NCI-H146 treated with DMSO at 0.1 percent for 48 hours (cell line): Measurements from ENCODE around the gene FHL2.
"Not testable (repeated sequence)": the region's sequence is repeated elsewhere in the genome, so short reads cannot be mapped to it uniquely, and the experiment has no call there.

Source experiments
- DNase-seq: peaks from one replicate; lab custom pipeline; 2025; ENCODE audit not compliant: unreplicated experiment; lab: John Stamatoyannopoulos, UW

The FHL2 gene

DNA sequence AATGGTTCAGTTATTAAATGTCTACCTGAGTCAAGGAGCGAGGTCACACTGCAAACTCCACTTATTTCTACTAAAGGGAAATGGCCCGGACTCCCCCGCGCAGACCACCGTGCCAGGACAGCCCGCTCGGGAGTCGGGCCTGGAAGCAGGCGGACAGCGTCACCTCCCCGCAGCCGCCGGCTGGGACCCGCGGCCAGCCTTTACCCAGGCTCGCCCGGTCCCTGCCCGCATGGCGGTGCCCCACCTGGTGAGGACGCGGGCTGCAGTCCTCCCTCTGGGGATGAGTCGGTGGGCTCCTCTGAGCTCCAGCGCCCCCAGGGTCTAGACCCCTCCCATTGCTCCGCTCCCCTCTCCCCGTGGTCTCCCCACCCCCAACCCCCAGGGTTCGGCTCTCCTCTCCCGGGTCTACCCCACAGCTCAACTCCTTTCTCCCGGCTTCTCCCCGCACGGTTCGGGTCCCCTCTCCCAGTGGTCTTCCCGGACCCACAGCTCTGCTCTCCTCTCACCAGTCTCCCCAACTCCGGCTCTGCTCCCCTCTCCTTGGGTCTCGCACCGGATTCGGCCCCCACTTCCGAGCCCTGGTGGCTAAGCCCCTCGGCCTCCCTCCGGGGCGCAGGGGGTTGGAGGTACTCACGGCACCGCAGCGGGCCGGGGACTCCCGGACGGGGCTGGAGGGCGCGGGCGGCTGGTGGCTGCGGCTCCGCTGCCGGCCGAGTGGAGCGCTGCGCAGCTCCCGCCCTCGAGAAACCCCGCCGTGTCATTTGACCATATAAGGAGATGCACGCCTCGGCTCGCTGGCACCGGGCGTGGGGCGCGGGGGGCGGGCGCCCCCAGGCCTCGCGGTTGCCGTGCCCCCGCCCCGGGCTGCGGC, at the start of gene FHL2:
Gene FHL2, minus strand, starts transcription at position 716 of the 871 bp plus-strand sequence. CDS start 12,535 bp downstream, outside the sequence.
- DNase-seq = no peak

- DNase-seq = no peak
These were observed 48.6 kb upstream of the FHL2 start for GRCh38 chr2:105447476-105447875.

GRCh38 chr2:105446501-105446900, 47.6 kb upstream of the FHL2 start:
- no peak for DNase-seq

- DNase-seq = no peak
These were observed 47.1 kb upstream of the FHL2 start for GRCh38 chr2:105445976-105446375.

GRCh38 chr2:105445498-105445897, 46.6 kb upstream of the FHL2 start:
- no peak for DNase-seq

- no peak for DNase-seq
These were observed 45.1 kb upstream of the FHL2 start for GRCh38 chr2:105443617-105444598.

GRCh38 chr2:105442721-105443120, 43.9 kb upstream of the FHL2 start:
- no peak for DNase-seq

DNA sequence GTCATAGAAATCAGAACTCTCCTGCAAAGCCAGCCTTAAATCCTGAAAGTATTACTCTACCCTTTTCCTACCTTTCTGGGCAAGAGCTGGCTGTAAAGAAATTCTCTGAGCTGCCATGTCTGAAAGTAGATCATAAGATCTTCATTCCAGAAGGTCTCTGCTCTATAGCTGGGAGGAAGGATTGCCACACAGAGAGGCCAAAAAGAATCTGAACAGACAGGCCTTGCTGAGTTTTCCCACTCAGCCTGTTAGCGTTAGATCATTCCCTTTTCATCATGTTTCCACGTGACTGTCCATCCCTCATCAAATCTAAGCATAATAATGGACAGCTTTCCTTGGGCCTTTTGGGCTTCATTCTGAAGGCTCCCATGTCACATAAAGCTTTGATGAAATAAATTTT, 43.2 kb upstream of the FHL2 start:
- DNase-seq = no peak

DNA sequence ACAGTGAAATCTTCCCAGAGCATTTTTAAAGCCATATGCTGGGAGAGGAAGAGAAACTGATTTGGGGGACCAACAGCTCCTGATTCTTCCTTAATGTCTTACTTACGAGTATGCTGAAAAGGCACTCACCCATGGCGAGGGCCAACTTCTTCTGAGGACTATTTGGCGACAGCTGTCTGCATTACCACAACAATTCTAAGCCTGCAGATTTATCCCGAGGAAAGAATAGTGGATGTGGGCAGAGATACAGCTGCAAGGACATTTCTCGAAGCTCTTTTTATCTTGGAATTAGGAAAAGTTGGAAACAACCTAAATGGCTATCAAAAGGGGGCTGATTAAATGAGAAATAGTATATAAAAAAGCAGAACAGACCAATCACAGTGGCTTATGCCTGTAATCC, 40.3 kb upstream of the FHL2 start:
- DNase-seq = no peak

DNA sequence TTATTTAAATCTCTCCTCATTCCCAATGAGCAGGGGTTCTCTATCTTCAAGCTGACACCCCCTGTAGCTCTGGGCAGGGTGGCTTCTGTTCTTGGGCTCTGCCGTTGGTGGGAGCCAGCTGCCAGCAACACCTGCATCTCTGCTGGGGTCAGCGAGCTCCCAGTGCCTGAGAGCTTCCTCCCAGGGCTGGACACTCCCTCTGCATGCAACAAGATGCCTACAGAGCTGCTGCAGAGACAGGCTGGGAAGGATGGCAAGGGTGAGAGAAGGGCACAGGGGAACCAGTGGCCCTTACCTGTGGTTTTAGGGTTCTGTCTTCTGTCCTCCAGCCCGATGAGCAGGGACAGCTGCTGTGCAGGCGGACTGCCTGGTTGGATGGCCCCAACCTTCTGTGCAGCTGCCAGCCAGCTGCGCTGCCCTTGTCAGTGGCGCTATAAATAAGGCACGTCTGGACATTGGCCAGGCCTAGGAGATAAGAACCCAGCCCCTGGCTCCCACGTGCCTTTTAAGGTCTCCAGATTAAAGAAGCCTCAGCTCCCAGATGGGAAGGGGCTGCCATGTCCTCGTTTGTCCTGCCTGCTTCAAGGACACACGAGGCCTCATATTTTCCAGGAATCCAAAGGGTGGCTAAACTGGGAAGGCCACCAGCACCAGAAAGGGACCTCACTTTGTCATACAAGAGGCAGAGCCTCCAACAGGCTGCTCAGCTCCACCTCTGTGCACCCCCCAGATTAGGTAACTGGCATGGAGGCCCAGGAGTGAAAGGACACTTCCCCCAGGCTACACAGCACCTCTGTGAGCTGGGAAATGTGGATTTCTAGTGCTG, 39.5 kb upstream of the FHL2 start:
- DNase-seq = no peak

GRCh38 chr2:105437708-105438103, 38.9 kb upstream of the FHL2 start:
- no peak for DNase-seq

DNA sequence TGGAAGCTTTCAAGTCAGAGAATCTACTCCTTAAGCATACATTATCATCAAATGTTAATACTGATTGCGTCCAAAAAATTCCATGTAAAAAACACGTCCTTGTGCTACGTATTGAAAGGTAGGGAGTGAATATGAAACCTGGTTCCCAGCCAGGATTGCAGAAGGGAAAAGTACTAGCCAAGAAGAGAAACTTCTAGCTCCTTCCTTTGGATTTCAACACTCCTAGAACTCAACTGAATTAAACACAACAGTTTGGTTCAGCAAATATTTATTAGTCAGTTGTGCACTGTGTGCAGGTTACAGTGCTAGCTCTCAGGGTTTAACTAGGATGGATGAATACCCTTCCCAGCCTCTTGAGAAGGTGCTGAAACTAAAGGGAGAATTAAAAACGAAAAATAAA, 33.9 kb upstream of the FHL2 start:
- DNase-seq = no peak

DNA sequence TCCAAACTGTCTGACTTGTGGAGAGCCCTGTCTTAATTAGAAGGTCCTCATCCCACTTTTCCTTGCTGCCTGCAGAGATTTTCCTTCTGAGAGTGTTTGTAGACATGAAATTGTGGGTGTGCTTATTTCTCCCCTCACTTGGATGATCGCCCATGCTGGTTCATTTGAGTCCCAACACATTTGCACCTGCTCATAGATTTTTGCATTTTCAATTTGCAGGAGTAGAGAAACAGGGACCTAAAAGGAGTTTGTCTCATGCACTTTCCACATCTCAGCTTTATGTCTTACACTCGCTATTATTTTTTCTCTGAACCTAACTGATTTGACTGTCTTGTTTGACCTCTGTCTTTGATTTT, 33.2 kb upstream of the FHL2 start:
- no peak for DNase-seq

DNA sequence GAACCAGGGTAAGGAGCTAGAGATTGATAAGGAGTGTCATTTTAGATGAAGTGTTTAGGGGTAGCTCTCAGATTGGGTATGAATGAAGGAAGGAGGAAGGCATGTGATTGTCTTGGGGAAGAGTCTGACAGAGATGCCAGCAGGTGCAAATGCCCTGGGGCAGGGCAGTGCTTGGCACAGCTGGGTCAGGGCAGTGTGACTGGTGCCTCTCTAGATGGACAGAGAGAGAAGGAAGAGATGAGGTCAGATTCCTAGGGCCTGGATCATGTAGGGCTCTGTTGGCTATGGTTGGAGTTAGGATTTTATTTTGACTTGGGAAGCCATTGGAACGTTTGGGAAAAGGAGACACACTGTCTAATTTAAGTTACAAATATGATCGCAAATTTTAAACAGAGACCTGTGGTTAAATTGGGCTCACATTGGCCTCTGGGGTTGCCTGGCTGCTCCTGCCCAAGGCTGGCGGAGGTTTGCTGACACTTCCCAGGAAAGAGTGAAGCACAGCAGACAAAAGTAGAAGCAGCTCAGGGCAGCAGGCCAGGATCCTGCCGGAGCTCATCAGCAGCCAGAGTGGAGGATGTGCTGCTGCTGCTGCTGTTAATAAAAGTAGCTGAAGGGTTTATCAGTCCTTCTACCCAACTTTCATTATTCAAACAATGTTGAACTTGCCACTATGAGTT, 32.7 kb upstream of the FHL2 start:
- no peak for DNase-seq

DNA sequence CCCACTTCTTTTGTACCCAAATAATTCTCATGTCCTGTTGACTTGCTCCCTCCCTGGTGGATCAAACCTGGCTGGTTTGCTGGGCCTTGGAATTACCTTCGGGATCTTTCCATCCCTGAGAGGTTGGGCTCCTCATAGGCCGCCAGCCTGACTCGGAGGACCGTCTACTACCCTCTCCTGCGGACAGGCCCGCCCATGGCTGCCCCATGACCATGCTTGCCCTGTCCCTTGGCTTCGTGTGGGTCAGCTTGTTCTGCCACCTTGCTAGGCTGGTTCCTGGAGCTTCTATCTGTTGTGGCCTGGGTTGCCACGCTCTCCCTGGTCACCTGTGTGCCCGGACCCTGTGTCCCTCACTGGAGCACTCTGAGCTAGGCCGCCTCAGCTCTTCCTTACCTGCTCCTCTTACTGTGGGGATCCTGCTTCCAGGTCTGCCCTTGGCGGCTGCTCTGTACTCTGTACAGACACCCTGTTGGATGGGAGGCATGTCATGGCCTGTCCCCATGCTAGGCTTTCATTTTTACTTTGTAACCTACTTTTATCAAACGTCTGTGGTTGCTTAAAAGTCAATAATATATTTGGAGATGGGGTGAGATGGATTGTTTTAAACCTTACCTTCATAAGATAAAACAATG, 29.7 kb upstream of the FHL2 start:
- no peak for DNase-seq

DNA sequence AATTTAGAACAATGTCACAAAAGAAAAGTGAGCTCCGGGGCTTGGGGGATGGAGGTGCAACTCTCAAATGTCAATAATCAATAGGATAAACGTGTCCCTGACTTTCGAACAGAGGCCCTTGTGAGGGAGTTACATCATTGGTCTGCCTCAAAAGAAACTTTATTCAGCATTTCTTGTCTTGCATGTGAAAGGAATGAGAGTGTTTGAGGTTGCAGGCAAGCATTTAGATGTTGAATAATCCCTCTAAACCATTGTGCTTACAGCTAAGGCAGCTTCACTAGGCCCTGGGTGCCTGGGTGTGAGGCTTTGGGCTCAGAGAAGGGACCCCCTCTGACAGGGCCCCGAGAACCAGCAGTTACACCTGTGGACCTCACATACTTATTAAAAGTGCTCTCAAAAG, 28.6 kb upstream of the FHL2 start:
- DNase-seq = no peak

GRCh38 chr2:105426626-105427292, 27.9 kb upstream of the FHL2 start:
- no peak for DNase-seq

DNA sequence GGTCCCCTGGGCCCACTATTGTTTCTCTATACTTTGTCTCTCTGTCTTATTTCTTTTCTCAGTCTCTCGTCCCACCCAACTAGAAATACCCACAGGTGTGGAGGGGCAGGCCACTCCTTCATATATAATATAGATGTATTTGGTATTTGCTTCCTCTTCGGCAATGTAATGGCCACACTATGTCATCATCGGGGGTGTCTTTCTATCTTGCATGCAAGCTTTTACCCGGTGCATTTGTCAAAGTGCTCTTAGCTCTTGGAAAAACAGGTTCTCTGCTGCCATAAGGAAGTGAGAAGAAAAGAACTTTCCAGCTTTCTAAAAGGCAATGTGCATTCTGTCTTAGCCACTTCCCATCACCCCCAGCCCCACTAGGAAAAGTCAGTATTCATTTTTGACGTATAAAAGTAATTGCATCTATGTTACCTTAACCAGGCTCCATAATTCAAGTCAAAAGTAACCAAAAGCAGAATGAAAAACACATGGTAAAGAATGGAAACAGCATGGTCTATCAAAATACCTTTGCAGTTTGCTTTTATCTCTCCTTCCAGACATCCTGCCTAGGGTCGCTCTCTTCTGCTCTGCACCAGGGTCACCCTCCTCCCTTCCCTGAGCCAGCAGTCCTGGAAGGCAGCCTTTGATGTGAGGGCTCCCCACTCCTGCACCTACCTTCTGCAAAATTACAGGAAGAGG, 27.2 kb upstream of the FHL2 start:
- no peak for DNase-seq

GRCh38 chr2:105424836-105425235, 26.0 kb upstream of the FHL2 start:
- DNase-seq = not testable (repeated sequence)
